Mesothelial cell of epicardium (in vitro differentiated cells): ENCODE results near the gene SLC12A4. TPM values are rescaled to one million over a fixed set of nuclear protein-coding genes. Genes with fewer than 3 reads are reported as not detected.

ENCODE experiments used
- DNase-seq, 2 experiments: peaks; one replicate each; pipeline ENCODE4 v3.0.0; 2021; ENCODE audit warnings: low spot score in 2 of 2; ENCODE audit not compliant: unreplicated experiment in 2 of 2
- H3K27ac Mint-ChIP-seq: 2 replicates; pipeline ENCODE4 v1.8.0; 2021; ENCODE audit warnings: mixed read lengths
- H3K27me3 Mint-ChIP-seq: 2 replicates; pipeline ENCODE4 v1.8.0; 2021; ENCODE audit warnings: low read depth, mixed read lengths
- H3K36me3 Mint-ChIP-seq: 2 replicates; pipeline ENCODE4 v1.8.0; 2021; ENCODE audit warnings: mixed read lengths
- H3K4me1 Mint-ChIP-seq: 2 replicates; pipeline ENCODE4 v1.8.0; 2021; ENCODE audit warnings: mixed read lengths
- H3K4me3 Mint-ChIP-seq: 2 replicates; pipeline ENCODE4 v1.8.0; 2021; ENCODE audit warnings: mild to moderate bottlenecking, moderate library complexity, mixed read lengths
- H3K9me3 Mint-ChIP-seq: 2 replicates; pipeline ENCODE4 v1.8.0; 2021; ENCODE audit warnings: mixed read lengths
- total RNA-seq: library from RNA; stranded (reverse); gene quantifications from 3 replicates; pipeline ENCODE4 v1.2.1, GENCODE V29; 2021
- TF ChIP-seq, protein P1 (sequence below): fragments of 200-600 bp; sonication (generic); IDR thresholded peaks from one replicate; pipeline ENCODE4 v1.5.0; 2021; ENCODE audit warnings: antibody characterized with exemption; ENCODE audit not compliant: unreplicated experiment

The SLC12A4 gene
- total RNA-seq, 1 donor from 2014 or later = 155 TPM

DNA sequence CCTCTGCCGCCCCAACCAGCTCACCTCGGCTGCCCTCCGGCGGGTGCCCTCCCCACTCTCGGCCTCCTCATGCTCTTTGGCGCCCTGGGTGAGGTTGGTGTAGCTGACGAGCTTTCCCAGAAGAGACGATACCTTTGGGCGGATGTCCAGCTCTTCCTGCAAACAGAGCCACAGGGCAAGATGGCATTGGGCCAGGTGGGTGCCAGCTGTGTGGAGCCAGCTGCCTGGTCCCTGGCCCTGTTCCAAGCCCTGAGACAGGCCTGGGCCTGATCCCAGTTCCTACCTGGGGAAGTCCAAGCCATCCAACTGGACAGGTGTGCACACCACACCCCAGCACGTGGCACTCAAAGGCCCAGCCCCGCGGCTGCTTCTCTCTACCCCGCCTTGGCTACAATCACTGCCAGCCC lies 6.9 kb downstream of the SLC12A4 start:
- TF ChIP-seq, protein P1, sequence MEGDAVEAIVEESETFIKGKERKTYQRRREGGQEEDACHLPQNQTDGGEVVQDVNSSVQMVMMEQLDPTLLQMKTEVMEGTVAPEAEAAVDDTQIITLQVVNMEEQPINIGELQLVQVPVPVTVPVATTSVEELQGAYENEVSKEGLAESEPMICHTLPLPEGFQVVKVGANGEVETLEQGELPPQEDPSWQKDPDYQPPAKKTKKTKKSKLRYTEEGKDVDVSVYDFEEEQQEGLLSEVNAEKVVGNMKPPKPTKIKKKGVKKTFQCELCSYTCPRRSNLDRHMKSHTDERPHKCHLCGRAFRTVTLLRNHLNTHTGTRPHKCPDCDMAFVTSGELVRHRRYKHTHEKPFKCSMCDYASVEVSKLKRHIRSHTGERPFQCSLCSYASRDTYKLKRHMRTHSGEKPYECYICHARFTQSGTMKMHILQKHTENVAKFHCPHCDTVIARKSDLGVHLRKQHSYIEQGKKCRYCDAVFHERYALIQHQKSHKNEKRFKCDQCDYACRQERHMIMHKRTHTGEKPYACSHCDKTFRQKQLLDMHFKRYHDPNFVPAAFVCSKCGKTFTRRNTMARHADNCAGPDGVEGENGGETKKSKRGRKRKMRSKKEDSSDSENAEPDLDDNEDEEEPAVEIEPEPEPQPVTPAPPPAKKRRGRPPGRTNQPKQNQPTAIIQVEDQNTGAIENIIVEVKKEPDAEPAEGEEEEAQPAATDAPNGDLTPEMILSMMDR = no peak
- peaks cover 31% of the 10 kb centered on the region for H3K36me3 Mint-ChIP-seq
- peaks cover 24% of the 10 kb centered on the region for H3K4me1 Mint-ChIP-seq
- no peak for DNase-seq
- H3K27me3 Mint-ChIP-seq = no peaks in the 10 kb centered on the region
- no peak overlapping the region for H3K4me3 Mint-ChIP-seq
- H3K27ac Mint-ChIP-seq = no peak overlapping the region
- H3K9me3 Mint-ChIP-seq = no peaks in the 10 kb centered on the region

DNA sequence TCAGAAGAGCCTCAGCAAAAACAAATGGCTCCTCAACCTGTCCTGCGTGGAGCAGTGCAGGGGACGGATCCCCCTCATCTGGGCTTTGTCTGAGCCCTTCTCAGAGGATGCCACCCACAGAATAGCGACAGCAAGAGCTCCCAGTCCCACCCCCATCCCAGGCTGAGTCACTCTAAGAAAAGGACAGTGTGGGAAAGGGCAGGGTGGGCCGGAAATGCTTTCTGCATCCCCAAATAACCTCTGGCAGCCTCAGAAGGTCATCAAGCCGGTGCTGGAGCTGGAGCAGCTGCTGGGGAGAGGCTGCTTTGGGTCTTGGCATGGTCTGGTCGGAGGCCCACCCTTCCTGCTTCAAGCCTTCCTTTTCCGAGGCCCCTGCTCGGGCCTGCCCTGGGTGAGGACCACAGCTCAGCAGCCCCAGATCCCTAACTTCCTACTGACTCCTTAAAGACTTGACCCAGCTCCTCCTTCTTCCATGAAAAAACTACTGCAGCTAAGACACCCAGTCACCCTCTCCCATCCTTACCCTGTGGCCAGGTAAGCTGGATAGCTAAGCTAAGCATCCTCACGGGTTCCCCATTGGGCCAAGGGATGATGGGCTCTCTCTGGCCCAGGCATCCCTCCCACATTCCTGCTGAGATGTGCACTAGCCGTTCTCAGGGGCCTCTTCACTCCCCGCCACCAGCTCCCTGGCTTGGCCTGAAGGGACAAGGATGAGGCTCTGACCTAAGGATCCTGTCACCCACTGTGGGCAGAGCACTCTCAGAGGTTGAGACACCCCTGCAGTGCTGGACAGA lies 8.7 kb downstream of the SLC12A4 start:
- Mint-ChIP-seq H3K36me3 (peaks cover 36% of the 10 kb centered on the region), H3K4me3 (no peak overlapping the region), H3K27me3 (no peaks in the 10 kb centered on the region), H3K4me1 (peaks cover 5% of the 10 kb centered on the region), H3K27ac (no peak overlapping the region), H3K9me3 (no peaks in the 10 kb centered on the region)
- DNase-seq = no peak
- TF ChIP-seq, protein P1 = no peak

DNA sequence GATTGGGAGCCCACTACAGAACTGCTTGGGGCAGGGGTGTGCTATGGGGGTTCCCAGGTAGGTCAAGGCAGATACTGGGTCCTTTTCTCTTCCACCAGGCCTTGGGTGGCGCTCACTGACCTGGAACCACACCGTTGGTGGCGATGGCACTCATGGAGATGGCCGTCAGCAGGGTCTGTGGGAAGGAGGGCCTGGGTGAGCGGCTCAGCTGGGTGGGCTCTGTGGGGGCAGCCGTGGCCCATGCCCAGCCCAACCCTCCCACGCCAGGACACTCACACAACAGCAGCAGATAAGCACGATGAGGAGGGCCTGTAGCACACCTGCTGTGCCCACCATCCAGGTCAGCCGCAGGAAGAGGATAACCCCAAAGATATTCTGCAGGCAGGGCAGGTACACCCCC lies 10.8 kb downstream of the SLC12A4 start:
- DNase-seq = no peak
- no peaks in the 10 kb centered on the region for H3K4me1 Mint-ChIP-seq
- TF ChIP-seq, protein P1 = no peak
- H3K36me3 Mint-ChIP-seq = peaks cover 37% of the 10 kb centered on the region
- H3K4me3 Mint-ChIP-seq = no peak overlapping the region
- H3K9me3 Mint-ChIP-seq = no peaks in the 10 kb centered on the region
- H3K27ac Mint-ChIP-seq = no peak overlapping the region
- no peaks in the 10 kb centered on the region for H3K27me3 Mint-ChIP-seq

DNA sequence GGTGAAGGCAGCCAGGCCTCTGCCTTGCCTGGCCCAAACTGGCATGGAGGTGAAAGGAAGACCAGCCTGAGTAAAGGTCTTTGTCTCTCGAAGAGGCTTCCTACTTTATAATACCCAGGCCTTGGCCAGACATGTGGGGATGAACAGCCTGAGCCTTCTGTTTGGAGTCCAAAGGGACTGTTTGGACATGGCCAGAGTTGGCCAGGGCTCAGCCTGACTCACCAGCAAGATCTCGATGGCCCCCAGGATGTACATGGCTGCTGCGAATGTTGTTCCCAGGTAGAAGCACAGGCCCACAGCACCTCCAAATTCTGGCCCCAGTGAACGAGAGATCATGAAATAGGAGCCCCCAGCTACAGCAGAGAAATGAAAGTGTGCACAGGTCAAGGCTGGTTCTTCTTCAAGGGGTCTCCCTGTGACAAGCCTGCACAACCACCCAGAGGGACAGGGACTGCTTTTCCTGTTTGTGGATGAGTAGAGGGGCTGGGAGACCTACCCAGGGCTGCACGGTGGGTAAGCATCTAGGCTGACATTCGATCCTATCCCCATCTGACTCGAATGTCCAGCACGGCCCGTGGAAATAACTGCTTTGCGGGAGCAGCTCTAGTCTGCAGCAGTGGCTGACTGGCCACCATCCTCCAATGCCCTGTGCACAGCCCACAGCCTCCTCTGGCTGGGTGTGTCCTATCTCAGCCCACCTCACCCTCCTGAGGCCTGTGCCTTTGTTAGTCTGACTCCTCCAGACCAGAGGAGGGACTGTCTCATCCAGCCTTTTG lies 13.8 kb downstream of the SLC12A4 start:
- no peak overlapping the region for H3K4me3 Mint-ChIP-seq
- DNase-seq = no peak
- H3K27ac Mint-ChIP-seq = no peak overlapping the region
- no peaks in the 10 kb centered on the region for H3K27me3 Mint-ChIP-seq
- H3K4me1 Mint-ChIP-seq = no peaks in the 10 kb centered on the region
- TF ChIP-seq, protein P1 = no peak
- peaks cover 27% of the 10 kb centered on the region for H3K36me3 Mint-ChIP-seq
- H3K9me3 Mint-ChIP-seq = no peaks in the 10 kb centered on the region

DNA sequence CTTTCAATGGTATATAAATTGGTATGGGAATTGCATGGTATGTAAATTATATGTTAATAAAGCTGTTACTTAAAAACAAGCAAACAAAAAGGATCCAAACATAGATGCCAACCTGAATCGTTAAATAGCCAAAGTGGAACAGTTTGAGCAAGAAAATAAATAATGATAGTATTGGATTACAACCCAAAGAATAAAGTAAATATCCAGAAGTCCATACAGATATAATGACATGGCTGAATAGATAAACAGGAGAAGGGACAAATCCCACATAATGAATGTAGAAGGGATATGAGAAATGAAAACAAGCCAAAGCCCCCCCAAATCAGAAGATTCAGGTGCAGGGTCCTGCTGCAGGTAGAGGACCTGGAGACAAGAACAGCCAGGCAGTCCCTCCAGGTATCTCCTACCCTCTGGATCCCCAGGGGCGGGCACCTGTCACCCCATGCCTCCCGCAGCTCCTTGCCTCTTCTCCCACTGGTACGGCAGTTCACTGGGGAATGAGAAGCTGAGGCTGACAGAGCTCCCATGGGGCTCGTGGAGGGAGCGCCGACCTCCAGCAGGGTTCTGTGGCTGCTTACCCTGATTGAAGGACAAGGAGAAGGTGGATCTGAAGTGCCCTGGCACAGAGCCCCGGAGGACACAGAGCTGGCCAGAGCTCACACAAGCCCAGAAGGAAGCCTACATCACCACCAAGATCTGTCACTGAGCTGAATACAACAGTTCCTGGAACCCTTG lies 14.6 kb downstream of the SLC12A4 start:
- Mint-ChIP-seq H3K9me3 (no peaks in the 10 kb centered on the region), H3K27ac (no peak overlapping the region), H3K36me3 (peaks cover 27% of the 10 kb centered on the region), H3K4me3 (no peak overlapping the region), H3K4me1 (no peaks in the 10 kb centered on the region), H3K27me3 (no peaks in the 10 kb centered on the region)
- no peak for DNase-seq
- TF ChIP-seq, protein P1 = no peak
